HL-60 (cell line): ENCODE data around the gene CFAP57.

Experiments
- DNase-seq, 2 experiments: peaks; one replicate each; pipeline ENCODE4 v3.0.0-alpha.2; 2010 to 2020; ENCODE audit warnings: low read depth in 1 of 2, low spot score in 1 of 2
- H3K27ac ChIP-seq: fragments of 250-450 bp; sonication (Bioruptor Pico); replicated peaks from 2 replicates; pipeline ENCODE4 v1.5.1; 2020; ENCODE audit warnings: mild to moderate bottlenecking, moderate library complexity
- H3K27me3 ChIP-seq: fragments of 250-450 bp; sonication (Bioruptor Pico); 2 replicates; pipeline ENCODE4 v1.5.1; 2021; ENCODE audit warnings: mild to moderate bottlenecking, moderate library complexity; ENCODE audit not compliant: insufficient read depth, poor library complexity, severe bottlenecking
- H3K4me3 ChIP-seq: replicated peaks from 2 replicates; pipeline ENCODE4 v1.5.1; 2011; ENCODE audit warnings: mild to moderate bottlenecking, control low read depth, low read length; ENCODE audit not compliant: insufficient read depth
- GABPA ChIP-seq: IDR thresholded peaks from 2 replicates; pipeline ENCODE4 v1.6.1; 2012; ENCODE audit warnings: low read depth
- POLR2AphosphoS5 ChIP-seq: IDR thresholded peaks from 2 replicates; pipeline ENCODE4 v1.6.1; 2012; ENCODE audit warnings: low read depth
- SPI1 ChIP-seq: IDR thresholded peaks from 2 replicates; pipeline ENCODE4 v1.6.1; 2012; ENCODE audit warnings: low read depth, mild to moderate bottlenecking, borderline replicate concordance
- TF ChIP-seq, protein P1 (sequence below): IDR thresholded peaks from one replicate; pipeline ENCODE4 v1.5.1; 2011; ENCODE audit warnings: low read length, control low read depth, inconsistent platforms; ENCODE audit not compliant: insufficient read depth
- TF ChIP-seq, protein P2 (sequence below): IDR thresholded peaks from 2 replicates; pipeline ENCODE4 v1.6.1; 2012; ENCODE audit warnings: low read depth; ENCODE audit not compliant: insufficient replicate concordance

The CFAP57 gene

DNA sequence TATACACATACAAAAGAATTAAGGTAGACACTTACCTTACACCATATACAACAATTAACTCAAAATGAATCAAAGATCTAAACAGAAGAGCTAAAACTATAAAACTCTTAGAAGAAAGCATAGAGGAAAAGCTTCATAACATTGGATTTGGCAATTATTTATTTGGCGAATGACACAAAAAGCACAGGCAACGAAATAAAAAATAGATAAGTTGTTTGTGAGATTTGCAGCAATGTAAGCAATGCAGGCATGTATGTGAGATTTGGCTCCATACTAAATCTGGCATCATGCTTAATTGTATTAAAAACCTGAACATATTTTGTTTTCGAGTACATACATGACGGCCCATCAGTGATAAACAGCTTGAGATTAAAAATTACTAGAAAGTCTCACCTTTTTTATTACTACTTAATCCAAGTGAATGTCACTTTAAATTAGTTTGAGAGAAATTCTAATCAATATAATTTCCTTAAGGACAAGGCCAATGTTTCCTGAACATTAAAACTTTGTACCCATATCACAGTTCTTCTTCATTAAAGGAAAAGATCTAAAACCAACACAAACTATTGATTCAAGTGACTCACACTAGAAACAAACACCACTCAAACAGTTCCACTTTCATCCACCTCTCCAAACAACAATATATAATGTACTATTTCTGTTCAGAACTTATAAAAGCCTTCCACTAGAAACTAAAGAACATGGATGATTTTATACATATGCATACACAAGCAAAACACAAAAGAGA, 74.5 kb downstream of the CFAP57 start:
- TF ChIP-seq POLR2AphosphoS5 (no peak), SPI1 (no peak), GABPA (no peak)
- TF ChIP-seq, protein P1, sequence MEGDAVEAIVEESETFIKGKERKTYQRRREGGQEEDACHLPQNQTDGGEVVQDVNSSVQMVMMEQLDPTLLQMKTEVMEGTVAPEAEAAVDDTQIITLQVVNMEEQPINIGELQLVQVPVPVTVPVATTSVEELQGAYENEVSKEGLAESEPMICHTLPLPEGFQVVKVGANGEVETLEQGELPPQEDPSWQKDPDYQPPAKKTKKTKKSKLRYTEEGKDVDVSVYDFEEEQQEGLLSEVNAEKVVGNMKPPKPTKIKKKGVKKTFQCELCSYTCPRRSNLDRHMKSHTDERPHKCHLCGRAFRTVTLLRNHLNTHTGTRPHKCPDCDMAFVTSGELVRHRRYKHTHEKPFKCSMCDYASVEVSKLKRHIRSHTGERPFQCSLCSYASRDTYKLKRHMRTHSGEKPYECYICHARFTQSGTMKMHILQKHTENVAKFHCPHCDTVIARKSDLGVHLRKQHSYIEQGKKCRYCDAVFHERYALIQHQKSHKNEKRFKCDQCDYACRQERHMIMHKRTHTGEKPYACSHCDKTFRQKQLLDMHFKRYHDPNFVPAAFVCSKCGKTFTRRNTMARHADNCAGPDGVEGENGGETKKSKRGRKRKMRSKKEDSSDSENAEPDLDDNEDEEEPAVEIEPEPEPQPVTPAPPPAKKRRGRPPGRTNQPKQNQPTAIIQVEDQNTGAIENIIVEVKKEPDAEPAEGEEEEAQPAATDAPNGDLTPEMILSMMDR: no peak
- TF ChIP-seq, protein P2, sequence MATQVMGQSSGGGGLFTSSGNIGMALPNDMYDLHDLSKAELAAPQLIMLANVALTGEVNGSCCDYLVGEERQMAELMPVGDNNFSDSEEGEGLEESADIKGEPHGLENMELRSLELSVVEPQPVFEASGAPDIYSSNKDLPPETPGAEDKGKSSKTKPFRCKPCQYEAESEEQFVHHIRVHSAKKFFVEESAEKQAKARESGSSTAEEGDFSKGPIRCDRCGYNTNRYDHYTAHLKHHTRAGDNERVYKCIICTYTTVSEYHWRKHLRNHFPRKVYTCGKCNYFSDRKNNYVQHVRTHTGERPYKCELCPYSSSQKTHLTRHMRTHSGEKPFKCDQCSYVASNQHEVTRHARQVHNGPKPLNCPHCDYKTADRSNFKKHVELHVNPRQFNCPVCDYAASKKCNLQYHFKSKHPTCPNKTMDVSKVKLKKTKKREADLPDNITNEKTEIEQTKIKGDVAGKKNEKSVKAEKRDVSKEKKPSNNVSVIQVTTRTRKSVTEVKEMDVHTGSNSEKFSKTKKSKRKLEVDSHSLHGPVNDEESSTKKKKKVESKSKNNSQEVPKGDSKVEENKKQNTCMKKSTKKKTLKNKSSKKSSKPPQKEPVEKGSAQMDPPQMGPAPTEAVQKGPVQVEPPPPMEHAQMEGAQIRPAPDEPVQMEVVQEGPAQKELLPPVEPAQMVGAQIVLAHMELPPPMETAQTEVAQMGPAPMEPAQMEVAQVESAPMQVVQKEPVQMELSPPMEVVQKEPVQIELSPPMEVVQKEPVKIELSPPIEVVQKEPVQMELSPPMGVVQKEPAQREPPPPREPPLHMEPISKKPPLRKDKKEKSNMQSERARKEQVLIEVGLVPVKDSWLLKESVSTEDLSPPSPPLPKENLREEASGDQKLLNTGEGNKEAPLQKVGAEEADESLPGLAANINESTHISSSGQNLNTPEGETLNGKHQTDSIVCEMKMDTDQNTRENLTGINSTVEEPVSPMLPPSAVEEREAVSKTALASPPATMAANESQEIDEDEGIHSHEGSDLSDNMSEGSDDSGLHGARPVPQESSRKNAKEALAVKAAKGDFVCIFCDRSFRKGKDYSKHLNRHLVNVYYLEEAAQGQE: no peak
- H3K27me3 ChIP-seq: no peaks in the 10 kb centered on the region
- no peak for DNase-seq
- no peak overlapping the region for H3K4me3 ChIP-seq
- no peak overlapping the region for H3K27ac ChIP-seq

DNA sequence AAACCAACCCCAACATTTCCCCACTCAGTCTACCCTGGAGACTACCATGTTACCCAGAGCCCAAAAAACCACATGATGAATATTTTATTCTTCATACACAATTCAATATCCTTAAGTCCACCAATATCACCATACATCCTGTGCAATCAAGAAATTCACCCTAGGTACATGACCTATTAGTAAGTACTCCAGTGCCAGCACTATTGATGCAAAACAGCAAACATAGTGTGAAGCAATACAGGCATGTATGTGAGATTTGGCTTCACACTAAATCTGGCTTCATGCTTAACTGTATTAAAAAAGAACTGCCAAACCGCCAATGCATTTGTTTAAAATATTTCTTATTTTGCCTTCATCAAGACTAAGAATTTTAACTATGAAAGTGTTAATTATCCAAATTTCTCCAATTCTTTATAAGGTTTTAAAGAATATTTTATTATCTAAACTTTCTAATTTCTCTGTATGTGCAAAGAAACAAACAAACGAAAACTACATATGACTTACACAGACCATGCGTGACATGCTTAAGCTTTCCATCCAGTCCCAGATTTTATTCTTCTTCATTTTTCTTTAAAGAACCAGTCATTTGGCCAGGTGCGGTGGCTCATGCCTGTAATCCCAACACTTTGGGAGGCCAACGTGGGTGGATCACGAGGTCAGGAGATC, 75.3 kb downstream of the CFAP57 start:
- Histone ChIP-seq H3K27ac (no peak overlapping the region), H3K4me3 (no peak overlapping the region), H3K27me3 (no peaks in the 10 kb centered on the region)
- no peak for DNase-seq
- TF ChIP-seq SPI1 (no peak), GABPA (no peak), POLR2AphosphoS5 (no peak)
- TF ChIP-seq, protein P1: no peak
- TF ChIP-seq, protein P2: no peak

DNA sequence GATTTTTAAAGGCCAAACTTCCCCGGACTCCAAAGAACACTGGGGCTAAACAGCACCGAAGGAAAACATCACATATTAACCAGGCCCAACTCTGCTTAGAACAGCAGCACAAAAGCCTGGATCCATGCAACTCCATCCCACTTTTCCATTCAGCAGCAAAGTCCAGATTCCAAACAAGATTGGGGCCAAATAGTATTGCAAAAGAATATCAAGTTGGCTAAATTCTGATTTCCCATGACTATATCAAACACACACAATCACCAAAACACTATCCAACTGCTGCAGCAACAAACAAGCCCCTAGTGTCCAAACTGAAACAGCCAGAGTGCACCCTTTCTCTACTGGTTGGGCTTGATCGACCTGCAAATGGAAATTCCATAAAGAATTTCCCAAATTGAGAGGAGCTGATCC, 78.2 kb downstream of the CFAP57 start:
- no peak overlapping the region for H3K27ac ChIP-seq
- no peak overlapping the region for H3K4me3 ChIP-seq
- no peaks in the 10 kb centered on the region for H3K27me3 ChIP-seq
- no peak for DNase-seq
- TF ChIP-seq SPI1: no peak
- TF ChIP-seq, protein P1: no peak
- no peak for TF ChIP-seq POLR2AphosphoS5
- TF ChIP-seq, protein P2: no peak
- TF ChIP-seq GABPA: no peak
